H1 (cell line): Measurements from ENCODE around the gene VSTM2B. TPM values are rescaled to one million over a fixed set of nuclear protein-coding genes. Genes with fewer than 3 reads are reported as not detected.

Experiments
- CTCF ChIA-PET: fragments of 300-600 bp; sonication (Branson Sonifier 250); formaldehyde crosslinking; loops from one replicate; lab custom pipeline; 2021; ENCODE audit not compliant: partially characterized antibody; lab: Charles Lee
- POLR2A ChIA-PET: fragments of 300-600 bp; sonication (Branson Sonifier 250); formaldehyde crosslinking; loops from one replicate; lab custom pipeline; 2021; ENCODE audit warnings: inconsistent platforms; ENCODE audit not compliant: partially characterized antibody; lab: Charles Lee
- DNase-seq, 2 experiments: peaks; one replicate each; pipeline versions ENCODE4 v3.0.0 to v3.0.0-alpha.2; 2010 to 2022; ENCODE audit warnings: low spot score in 2 of 2, low read depth in 1 of 2, mixed read lengths in 1 of 2
- FAIRE-seq: peaks from 2 replicates; lab custom pipeline; 2011; peaks lifted over from hg19 to GRCh38; lab: Jason Lieb, UNC
- H2AFZ ChIP-seq: 2 replicates; pipeline ENCODE4 v1.8.1; 2012; ENCODE audit warnings: low read length, inconsistent platforms
- H2AK5ac ChIP-seq: 2 replicates; pipeline ENCODE4 v1.6.1; 2013; ENCODE audit warnings: low read depth, low read length
- H2BK120ac ChIP-seq: replicated peaks from 2 replicates; pipeline ENCODE3; 2013; ENCODE audit warnings: low read depth, low read length, inconsistent platforms
- H2BK12ac ChIP-seq: 2 replicates; pipeline ENCODE4 v1.6.1; 2013; ENCODE audit warnings: low read depth, low read length
- H2BK15ac ChIP-seq: 2 replicates; pipeline ENCODE4 v1.6.1; 2013; ENCODE audit warnings: low read length
- H2BK20ac ChIP-seq: 2 replicates; pipeline ENCODE4 v1.6.1; 2013; ENCODE audit warnings: low read length
- H2BK5ac ChIP-seq: 2 replicates; pipeline ENCODE4 v1.6.1; 2013; ENCODE audit warnings: low read depth, low read length
- H3K14ac ChIP-seq: 2 replicates; pipeline ENCODE4 v1.6.1; 2013; ENCODE audit warnings: inconsistent platforms; ENCODE audit not compliant: insufficient read length
- H3K18ac ChIP-seq: 2 replicates; pipeline ENCODE4 v1.6.1; 2013; ENCODE audit warnings: low read length; ENCODE audit errors: extremely low read depth
- H3K23ac ChIP-seq: 2 replicates; pipeline ENCODE4 v1.6.1; 2013; ENCODE audit warnings: inconsistent platforms; ENCODE audit not compliant: insufficient read length
- H3K23me2 ChIP-seq: 2 replicates; pipeline ENCODE4 v1.6.1; 2013; ENCODE audit warnings: low read depth, low read length
- H3K27ac ChIP-seq: 2 replicates; pipeline ENCODE4 v1.6.1; 2011; ENCODE audit warnings: low read depth, low read length, inconsistent platforms
- H3K27me3 ChIP-seq, 4 experiments: replicated peaks in 1 of 4; 1 replicate in 1 of 4; 2 replicates in 3 of 4; pipeline versions ENCODE4 v1.6.1 to v1.8.1; 2011 to 2013; ENCODE audit warnings: low read length in 3 of 4, mild to moderate bottlenecking in 3 of 4, inconsistent platforms in 2 of 4, mixed read lengths in 2 of 4, moderate library complexity in 1 of 4; ENCODE audit not compliant: control insufficient read depth in 3 of 4, insufficient read depth in 3 of 4; ENCODE audit errors: extremely low read depth in 1 of 4
- H3K36me3 ChIP-seq, 4 experiments: 2 replicates each; pipeline versions ENCODE4 v1.6.1 to v1.8.1; 2011 to 2013; ENCODE audit warnings: mild to moderate bottlenecking in 4 of 4, low read length in 3 of 4, moderate library complexity in 2 of 4, control low read depth in 1 of 4, inconsistent platforms in 1 of 4; ENCODE audit not compliant: insufficient read depth in 4 of 4, control insufficient read depth in 2 of 4
- H3K4ac ChIP-seq: replicated peaks from 2 replicates; pipeline ENCODE3; 2013; ENCODE audit warnings: low read length, low read depth, mixed read lengths, inconsistent platforms; ENCODE audit not compliant: insufficient read length
- H3K4me1 ChIP-seq, 4 experiments: replicated peaks in 1 of 4; 1 replicate in 1 of 4; 2 replicates in 3 of 4; pipeline versions ENCODE4 v1.6.1 to v1.8.1; 2011 to 2013; ENCODE audit warnings: low read length in 3 of 4, inconsistent platforms in 2 of 4, mixed read lengths in 1 of 4; ENCODE audit not compliant: insufficient read depth in 4 of 4, control insufficient read depth in 3 of 4
- H3K4me2 ChIP-seq, 2 experiments: 2 replicates each; pipeline versions ENCODE4 v1.6.1 to v1.8.1; 2011 to 2013; ENCODE audit warnings: low read depth in 2 of 2, low read length in 2 of 2, control low read depth in 1 of 2, inconsistent platforms in 1 of 2, mild to moderate bottlenecking in 1 of 2; ENCODE audit not compliant: insufficient read depth in 1 of 2
- H3K4me3 ChIP-seq, 4 experiments: fragments of 200-600, 300-600 bp in 1 of 4; sonication (generic), shearing (Covaris generic), sonication (Bioruptor Twin) in 1 of 4; 2 replicates each; pipeline versions ENCODE4 v1.5.1 to v1.8.1; 2011 to 2016; ENCODE audit warnings: low read length in 4 of 4, low read depth in 3 of 4, control low read depth in 2 of 4, inconsistent platforms in 2 of 4, mild to moderate bottlenecking in 2 of 4, mixed read lengths in 1 of 4, moderate library complexity in 1 of 4; ENCODE audit not compliant: insufficient read depth in 2 of 4; ENCODE audit errors: extremely low read depth in 1 of 4
- H3K56ac ChIP-seq: replicated peaks from 2 replicates; pipeline ENCODE3; 2013; ENCODE audit warnings: low read depth, mild to moderate bottlenecking, mixed read lengths, low read length, inconsistent platforms; ENCODE audit not compliant: insufficient read length
- H3K79me1 ChIP-seq: 2 replicates; pipeline ENCODE4 v1.6.1; 2013; ENCODE audit warnings: low read depth, low read length, control low read depth
- H3K79me2 ChIP-seq, 2 experiments: 2 replicates each; pipeline versions ENCODE4 v1.6.1 to v1.8.1; 2012 to 2013; ENCODE audit warnings: low read length in 2 of 2, mild to moderate bottlenecking in 2 of 2, inconsistent platforms in 1 of 2; ENCODE audit not compliant: insufficient read depth in 2 of 2, control insufficient read depth in 1 of 2
- H3K9ac ChIP-seq, 4 experiments: replicated peaks in 1 of 4; 1 replicate in 1 of 4; 2 replicates in 3 of 4; pipeline versions ENCODE4 v1.6.1 to v1.8.1; 2011 to 2013; ENCODE audit warnings: low read depth in 3 of 4, low read length in 3 of 4, control low read depth in 2 of 4, mild to moderate bottlenecking in 2 of 4, moderate library complexity in 2 of 4, inconsistent platforms in 1 of 4; ENCODE audit errors: extremely low read depth in 1 of 4
- H3K9me3 ChIP-seq, 2 experiments: 2 replicates each; pipeline versions ENCODE4 v1.6.1 to v1.8.1; 2012 to 2013; ENCODE audit warnings: mild to moderate bottlenecking in 2 of 2, moderate library complexity in 2 of 2, control low read depth in 1 of 2, inconsistent platforms in 1 of 2, low read depth in 1 of 2, low read length in 1 of 2, mixed read lengths in 1 of 2; ENCODE audit not compliant: insufficient read depth in 2 of 2
- H4K20me1 ChIP-seq, 2 experiments: replicated peaks in 1 of 2; 2 replicates each; pipeline versions ENCODE3 to v1.8.1; 2011 to 2013; ENCODE audit warnings: inconsistent platforms in 2 of 2, low read length in 2 of 2, mild to moderate bottlenecking in 1 of 2; ENCODE audit not compliant: insufficient read depth in 2 of 2, control insufficient read depth in 1 of 2
- H4K5ac ChIP-seq: 2 replicates; pipeline ENCODE4 v1.6.1; 2013; ENCODE audit warnings: low read length, low read depth, mixed read lengths, inconsistent platforms; ENCODE audit not compliant: insufficient read length
- H4K8ac ChIP-seq: 2 replicates; pipeline ENCODE4 v1.8.0; 2013; ENCODE audit warnings: mild to moderate bottlenecking, moderate library complexity, low read length, inconsistent platforms; ENCODE audit not compliant: insufficient read depth; ENCODE audit errors: extremely low read depth
- H4K91ac ChIP-seq: replicated peaks from 2 replicates; pipeline ENCODE3; 2013; ENCODE audit warnings: low read length, mixed read lengths, inconsistent platforms; ENCODE audit not compliant: insufficient read length
- BACH1 ChIP-seq: IDR thresholded peaks from 2 replicates; pipeline ENCODE4 v1.6.1; 2012; ENCODE audit warnings: low read length, improper control_type of control experiment
- CBX8 ChIP-seq: fragments of 300-800, 300-1000 bp; sonication (generic); IDR thresholded peaks from 2 replicates; pipeline ENCODE4 v1.7.1; 2016; ENCODE audit warnings: low read depth, low read length, borderline replicate concordance
- CHD1 ChIP-seq: IDR thresholded peaks from 2 replicates; pipeline ENCODE4 v1.6.1; 2012; ENCODE audit warnings: low read depth, low read length, improper control_type of control experiment
- EZH2 ChIP-seq: fragments of 200-600 bp; sonication (generic); IDR thresholded peaks from 2 replicates; pipeline ENCODE4 v1.7.1; 2012; ENCODE audit warnings: low read depth, mild to moderate bottlenecking, moderate library complexity, low read length, inconsistent platforms; ENCODE audit not compliant: severe bottlenecking
- JUND ChIP-seq: IDR thresholded peaks from 2 replicates; pipeline ENCODE4 v1.6.1; 2011; ENCODE audit warnings: mild to moderate bottlenecking, improper control_type of control experiment, low read length
- RFX5 ChIP-seq: IDR thresholded peaks from 2 replicates; pipeline ENCODE4 v1.6.1; 2011; ENCODE audit warnings: low read depth, low read length, improper control_type of control experiment, borderline replicate concordance
- RXRA ChIP-seq: IDR thresholded peaks from 2 replicates; pipeline ENCODE4 v1.6.1; 2011; ENCODE audit warnings: low read depth, mild to moderate bottlenecking, low read length, moderate library complexity; ENCODE audit not compliant: insufficient read depth
- SIN3A ChIP-seq, 2 experiments: IDR thresholded peaks in 1 of 2; conservative IDR thresholded peaks in 1 of 2; 2 replicates each; pipeline ENCODE4 v1.6.1; 2011 to 2012; ENCODE audit warnings: low read length in 2 of 2, improper control_type of control experiment in 1 of 2, low read depth in 1 of 2, mild to moderate bottlenecking in 1 of 2
- SUZ12 ChIP-seq: fragments of 200-600 bp; sonication (generic); IDR thresholded peaks from 2 replicates; pipeline ENCODE4 v1.6.1; 2012; ENCODE audit warnings: mild to moderate bottlenecking, inconsistent platforms, low read length, moderate library complexity, mixed read lengths
- TAF7 ChIP-seq: optimal IDR thresholded peaks from 2 replicates; pipeline ENCODE3; 2011; ENCODE audit warnings: low read depth, mild to moderate bottlenecking, inconsistent platforms, low read length, moderate library complexity, borderline replicate concordance
- WGBS, 2 experiments: shearing (Covaris generic) in 1 of 2; methylation state at CpG; one replicate each; pipeline versions ENCODE4 v1.1.6 to v1.1.7; 2013 to 2015; ENCODE audit warnings: low lambda C conversion rate in 2 of 2, mixed read lengths in 2 of 2, inconsistent platforms in 1 of 2, low coverage in 1 of 2, missing lambda C conversion rate in 1 of 2; ENCODE audit not compliant: insufficient replicate concordance in 2 of 2, insufficient coverage in 1 of 2, insufficient read length in 1 of 2; ENCODE audit errors: extremely low coverage in 1 of 2, missing lambda C conversion rate in 1 of 2; 5-methylcytosine and 5-hydroxymethylcytosine counted together
- polyA plus RNA-seq, 7 experiments: library from polyadenylated mRNA; depleted of rRNA in 3 of 7; stranded (reverse) in 5 of 7; unstranded in 2 of 7; fragments of >200 nt in 5 of 7; fragments of 200-250 nt in 2 of 7; gene quantifications; 1 replicate in 5 of 7; 2 replicates in 1 of 7; 4 replicates in 1 of 7; pipeline versions ENCODE4 v1.2.1 to v1.2.3, GENCODE V29; 2011 to 2013; ENCODE audit warnings: missing spikeins in 2 of 7, mixed read lengths in 2 of 7
- total RNA-seq: library from RNA; stranded (reverse); fragmentation: NEBNext Ultra II Directional; extraction: Animal tissue kit (Norgen Biotek cat#: 25700); gene quantifications from 2 replicates; pipeline ENCODE4 v1.2.1, GENCODE V29; 2021
- TF ChIP-seq, protein P1 (sequence below): IDR thresholded peaks from 2 replicates; pipeline ENCODE4 v1.6.1; 2012; ENCODE audit warnings: inconsistent platforms
- TF ChIP-seq, protein P2 (sequence below): IDR thresholded peaks from 2 replicates; pipeline ENCODE4 v1.6.1; 2012; ENCODE audit warnings: inconsistent platforms

Gene VSTM2B
- total and polyA plus RNA-seq, 2 of the 8 experiments (the other 6 are each of a cell fraction or from before 2014, with no cell fraction given), result 0.82 to 1.5 TPM

DNA sequence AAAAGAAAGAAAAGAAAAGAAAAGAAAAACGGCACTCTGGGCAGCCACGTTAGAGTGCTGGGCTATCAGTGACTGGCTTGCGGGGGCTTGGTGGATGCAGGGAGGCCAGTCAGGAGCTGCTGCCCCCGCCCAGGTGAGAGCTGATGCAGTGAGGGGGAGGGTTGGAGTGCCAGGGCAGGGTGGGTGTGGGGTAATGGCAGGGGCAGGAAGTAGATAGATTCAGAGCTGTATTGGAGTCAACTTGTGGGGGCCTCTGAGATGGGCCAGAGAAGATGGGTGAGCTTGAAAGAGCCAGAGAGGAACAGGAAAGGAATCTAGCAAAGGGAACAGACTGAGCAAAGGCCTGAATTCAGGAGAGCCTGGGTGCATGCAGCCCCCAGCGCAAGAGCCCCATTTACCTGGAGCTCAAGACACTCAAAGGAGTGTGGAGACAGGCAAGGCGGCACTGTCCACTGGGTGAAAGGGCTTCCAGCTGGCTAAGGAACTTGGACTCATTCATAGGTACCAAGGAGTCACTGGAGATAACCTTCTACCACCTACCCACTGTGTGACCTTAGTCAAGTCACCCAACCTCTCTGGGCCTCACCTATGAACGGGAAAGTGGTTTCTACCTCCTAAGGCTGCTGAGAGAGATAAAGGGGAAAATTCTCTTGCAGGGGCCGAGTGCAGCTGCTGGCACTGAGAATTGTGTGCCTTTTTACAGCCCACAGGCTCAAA is 20.2 kb downstream of the VSTM2B start:
- no peak overlapping the region for H4K8ac ChIP-seq
- H3K4me1 ChIP-seq, result no peaks in the 10 kb centered on the region
- no peak overlapping the region for H2BK15ac ChIP-seq
- H3K9ac ChIP-seq, result no peak overlapping the region
- no peak overlapping the region for H4K5ac ChIP-seq
- H2AK5ac ChIP-seq, result no peak overlapping the region
- 91% methylated on average over 8 of the region's 8 CpGs; no CpG with 5 or more reads in 1 of the 2 experiments for WGBS, 2 experiments
- no peak overlapping the region for H2BK20ac ChIP-seq
- peaks cover 0 to 3% of the 10 kb centered on the region in 2 experiments for H4K20me1 ChIP-seq
- CTCF ChIA-PET, result interaction anchor here (1.2 kb wide), 1 partner anchor 271 kb away, joined by 3 read pairs; no protein-coding TSS in a partner anchor
- H2BK120ac ChIP-seq, result no peak overlapping the region
- H3K9me3 ChIP-seq, result no peaks in the 10 kb centered on the region
- peaks cover 17% of the 10 kb centered on the region; the same call in 1 of the 2 replicates for H3K23me2 ChIP-seq
- no peak overlapping the region for H2AFZ ChIP-seq
- no peak overlapping the region for H3K4me3 ChIP-seq
- H3K14ac ChIP-seq, result no peak overlapping the region
- no peak overlapping the region for H2BK12ac ChIP-seq
- no peak overlapping the region for H4K91ac ChIP-seq
- no peak overlapping the region for H3K23ac ChIP-seq
- FAIRE-seq (no peak), DNase-seq (no peak)
- H3K27me3 ChIP-seq, result no peaks in the 10 kb centered on the region
- POLR2A ChIA-PET, result no interaction called here
- no peak overlapping the region for H3K27ac ChIP-seq
- no peaks in the 10 kb centered on the region for H3K79me2 ChIP-seq
- H3K56ac ChIP-seq, result no peak overlapping the region
- no peak overlapping the region for H3K4ac ChIP-seq
- H3K18ac ChIP-seq, result no peak overlapping the region
- no peaks in the 10 kb centered on the region for H3K36me3 ChIP-seq
- no peak overlapping the region for H3K4me2 ChIP-seq
- no peak overlapping the region for H2BK5ac ChIP-seq
- H3K79me1 ChIP-seq, result no peaks in the 10 kb centered on the region
- TF ChIP-seq TAF7 (no peak), EZH2 (no peak), BACH1 (no peak), SUZ12 (no peak), SIN3A (conservative IDR thresholded peaks at IDR 0.05 in 1 of 2, IDR thresholded peaks at IDR 0.05 in 1 of 2; ENCODE audit: low read depth in 1 of 2, low read length in 2 of 2) (no peak), CHD1 (no peak), CBX8 (no peak), RFX5 (no peak), RXRA (no peak), JUND (no peak)
- TF ChIP-seq, protein P1, sequence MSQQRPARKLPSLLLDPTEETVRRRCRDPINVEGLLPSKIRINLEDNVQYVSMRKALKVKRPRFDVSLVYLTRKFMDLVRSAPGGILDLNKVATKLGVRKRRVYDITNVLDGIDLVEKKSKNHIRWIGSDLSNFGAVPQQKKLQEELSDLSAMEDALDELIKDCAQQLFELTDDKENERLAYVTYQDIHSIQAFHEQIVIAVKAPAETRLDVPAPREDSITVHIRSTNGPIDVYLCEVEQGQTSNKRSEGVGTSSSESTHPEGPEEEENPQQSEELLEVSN, result no peak
- TF ChIP-seq, protein P2, sequence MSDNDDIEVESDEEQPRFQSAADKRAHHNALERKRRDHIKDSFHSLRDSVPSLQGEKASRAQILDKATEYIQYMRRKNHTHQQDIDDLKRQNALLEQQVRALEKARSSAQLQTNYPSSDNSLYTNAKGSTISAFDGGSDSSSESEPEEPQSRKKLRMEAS, result no peak
